Type B pancreatic cell (in vitro differentiated cells): ENCODE measurements around the gene LDB3. TPM values are rescaled to one million over a fixed set of nuclear protein-coding genes. Genes with fewer than 3 reads are reported as not detected.

Experiments
- DNase-seq: peaks from one replicate; pipeline ENCODE4 v3.0.0; 2021; ENCODE audit warnings: mixed read lengths; ENCODE audit not compliant: unreplicated experiment; ENCODE audit errors: extremely low spot score
- H3K27ac Mint-ChIP-seq: 2 replicates; pipeline ENCODE4 v1.8.0; 2021; ENCODE audit warnings: mild to moderate bottlenecking, mixed read lengths
- H3K27me3 Mint-ChIP-seq: 2 replicates; pipeline ENCODE4 v1.8.0; 2021; ENCODE audit warnings: mixed read lengths
- H3K36me3 Mint-ChIP-seq: 2 replicates; pipeline ENCODE4 v1.8.0; 2021; ENCODE audit warnings: mixed read lengths
- H3K4me1 Mint-ChIP-seq: one replicate; pipeline ENCODE4 v1.8.0; 2021; ENCODE audit warnings: mixed read lengths; ENCODE audit not compliant: unreplicated experiment
- H3K4me3 Mint-ChIP-seq: 2 replicates; pipeline ENCODE4 v1.8.0; 2021; ENCODE audit warnings: mild to moderate bottlenecking, mixed read lengths
- H3K9me3 Mint-ChIP-seq: 2 replicates; pipeline ENCODE4 v1.8.0; 2021; ENCODE audit warnings: mixed read lengths
- CTCF ChIP-seq: fragments of 200-600 bp; sonication (generic); conservative IDR thresholded peaks from 2 replicates; pipeline ENCODE4 v1.5.0; 2021; ENCODE audit warnings: antibody characterized with exemption, mild to moderate bottlenecking
- total RNA-seq: library from RNA; stranded (reverse); gene quantifications from 2 replicates; pipeline ENCODE4 v1.2.1, GENCODE V29; 2021; ENCODE audit warnings: low replicate concordance

The LDB3 gene
- total RNA-seq, 1 donor from 2014 or later: 0.85 TPM

- Mint-ChIP-seq H3K4me3 (no peak overlapping the region), H3K27ac (no peak overlapping the region), H3K9me3 (no peaks in the 10 kb centered on the region), H3K27me3 (peaks cover 3% of the 10 kb centered on the region), H3K4me1 (peaks cover 31% of the 10 kb centered on the region), H3K36me3 (no peaks in the 10 kb centered on the region)
- peak; percentile 57 for DNase-seq
- TF ChIP-seq CTCF: no peak
Observed at GRCh38 chr10:86651631-86652331, 16.5 kb upstream of the LDB3 start.

GRCh38 chr10:86652361-86653202 lies 15.7 kb upstream of the LDB3 start:
- no peak overlapping the region for H3K27ac Mint-ChIP-seq
- peaks cover 26% of the 10 kb centered on the region for H3K4me1 Mint-ChIP-seq
- DNase-seq: peak; percentile 58

GRCh38 chr10:86653379-86653778 lies 14.9 kb upstream of the LDB3 start:
- no peak overlapping the region for H3K27ac Mint-ChIP-seq
- no peak for TF ChIP-seq CTCF
- peaks cover 18% of the 10 kb centered on the region for H3K4me1 Mint-ChIP-seq
- H3K27me3 Mint-ChIP-seq: peaks cover 3% of the 10 kb centered on the region
- no peak for DNase-seq
- H3K4me3 Mint-ChIP-seq: no peak overlapping the region
- no peaks in the 10 kb centered on the region for H3K36me3 Mint-ChIP-seq
- no peaks in the 10 kb centered on the region for H3K9me3 Mint-ChIP-seq

More at GRCh38 chr10:86652361-86653202, 15.7 kb upstream of the LDB3 start:
- Mint-ChIP-seq H3K9me3 (no peaks in the 10 kb centered on the region), H3K27me3 (peaks cover 3% of the 10 kb centered on the region), H3K36me3 (no peaks in the 10 kb centered on the region), H3K4me3 (no peak overlapping the region)
- TF ChIP-seq CTCF: no peak

- Mint-ChIP-seq H3K4me3 (no peak overlapping the region), H3K4me1 (peaks cover 12% of the 10 kb centered on the region), H3K9me3 (no peaks in the 10 kb centered on the region), H3K36me3 (no peaks in the 10 kb centered on the region), H3K27ac (no peak overlapping the region), H3K27me3 (peaks cover 3% of the 10 kb centered on the region)
- DNase-seq: no peak
- TF ChIP-seq CTCF: no peak
Observed at GRCh38 chr10:86653987-86654386, 14.3 kb upstream of the LDB3 start.

GRCh38 chr10:86654411-86655172 lies 13.7 kb upstream of the LDB3 start, which contains the start of gene OPN4:
Gene OPN4, plus strand, starts transcription at chr10:86654547. Its CDS starts 237 bp downstream, at chr10:86654784.
- H3K4me3 Mint-ChIP-seq: no peak within 1 kb of the TSS
- H3K36me3 Mint-ChIP-seq: no peaks in the 10 kb centered on the region
- H3K9me3 Mint-ChIP-seq: no peaks in the 10 kb centered on the region
- peaks cover 7% of the 10 kb centered on the region for H3K4me1 Mint-ChIP-seq
- no peak for DNase-seq
- peaks cover 3% of the 10 kb centered on the region for H3K27me3 Mint-ChIP-seq
- no peak within 1 kb of the TSS for H3K27ac Mint-ChIP-seq
- TF ChIP-seq CTCF: no peak
